Stimulated activated CD4-positive, alpha-beta T cell treated with anti-CD3 and anti-CD28 coated beads, TNF-alpha, amount 100 ng/mL, for 48 hours (primary cell): ENCODE results near the gene UBE2I.
"Not testable (repeated sequence)": the region's sequence is repeated elsewhere in the genome, so short reads cannot be mapped to it uniquely, and the experiment has no call there.

Experiments
- DNase-seq, 3 donors: peaks; one replicate each; pipeline ENCODE4 v3.0.0-alpha.2; 2020; ENCODE audit warnings: low read depth in 3 of 3

Gene UBE2I

GRCh38 chr16:1313721-1314369, 4.4 kb downstream of the UBE2I start:
- DNase-seq, result no peak

DNA sequence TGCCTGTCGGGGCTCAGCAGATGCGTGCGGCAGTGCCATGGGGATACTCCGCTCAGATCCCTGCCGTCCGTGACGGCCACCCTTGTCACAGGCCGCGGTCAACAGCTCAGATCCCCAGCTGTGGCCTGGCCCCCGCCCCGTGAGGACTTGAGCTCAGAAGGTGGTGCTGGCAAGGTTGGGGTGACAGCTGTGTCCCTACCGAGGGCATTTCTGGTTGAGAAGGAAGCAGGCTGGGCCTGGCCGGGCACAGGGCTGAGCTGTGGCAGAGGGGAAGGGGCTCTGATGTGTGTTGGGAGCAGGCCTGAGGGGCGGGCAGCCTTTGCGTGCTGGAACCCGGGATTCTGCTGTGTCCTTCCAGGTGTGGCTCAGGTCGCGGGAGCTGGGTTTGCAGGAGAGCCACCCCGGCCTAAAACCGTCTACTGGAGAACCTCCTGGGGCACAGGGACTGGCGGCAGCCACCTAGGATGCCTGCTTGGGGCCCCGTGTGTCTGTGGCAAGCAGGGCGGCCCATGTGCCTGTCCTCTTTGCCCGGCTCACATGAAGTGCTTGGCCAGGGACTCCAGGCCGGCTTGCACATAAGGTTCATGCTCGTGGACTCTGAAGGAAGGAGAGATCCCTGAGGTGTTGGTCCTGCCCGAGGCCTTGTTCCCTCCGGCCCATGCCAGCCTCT, 5.1 kb downstream of the UBE2I start:
- no peak for DNase-seq

GRCh38 chr16:1315081-1316032, 5.9 kb downstream of the UBE2I start:
- no peak for DNase-seq

- no peak for DNase-seq
Observed at GRCh38 chr16:1316033-1316405, 6.6 kb downstream of the UBE2I start.

- no peak for DNase-seq
Observed at GRCh38 chr16:1317479-1318267, 8.2 kb downstream of the UBE2I start.

GRCh38 chr16:1318268-1318545, 8.8 kb downstream of the UBE2I start:
- no peak for DNase-seq

GRCh38 chr16:1319041-1319440, 9.6 kb downstream of the UBE2I start:
- no peak for DNase-seq

DNA sequence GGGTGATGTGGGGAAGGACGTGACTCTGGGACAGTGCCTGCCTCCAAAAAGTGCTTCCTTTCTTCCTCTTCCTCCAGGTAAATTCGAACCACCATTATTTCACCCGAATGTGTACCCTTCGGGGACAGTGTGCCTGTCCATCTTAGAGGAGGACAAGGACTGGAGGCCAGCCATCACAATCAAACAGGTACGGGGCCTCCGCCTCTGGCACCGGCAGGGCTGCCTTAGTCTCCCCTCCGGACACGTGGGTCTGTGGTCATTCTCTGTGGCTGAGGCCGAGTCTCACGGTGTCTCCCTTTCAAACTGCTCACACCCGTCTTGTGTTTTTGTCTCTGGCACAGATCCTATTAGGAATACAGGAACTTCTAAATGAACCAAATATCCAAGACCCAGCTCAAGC, 10.7 kb downstream of the UBE2I start:
- DNase-seq, result no peak

GRCh38 chr16:1320658-1321240, 11.3 kb downstream of the UBE2I start:
- no peak for DNase-seq

DNA sequence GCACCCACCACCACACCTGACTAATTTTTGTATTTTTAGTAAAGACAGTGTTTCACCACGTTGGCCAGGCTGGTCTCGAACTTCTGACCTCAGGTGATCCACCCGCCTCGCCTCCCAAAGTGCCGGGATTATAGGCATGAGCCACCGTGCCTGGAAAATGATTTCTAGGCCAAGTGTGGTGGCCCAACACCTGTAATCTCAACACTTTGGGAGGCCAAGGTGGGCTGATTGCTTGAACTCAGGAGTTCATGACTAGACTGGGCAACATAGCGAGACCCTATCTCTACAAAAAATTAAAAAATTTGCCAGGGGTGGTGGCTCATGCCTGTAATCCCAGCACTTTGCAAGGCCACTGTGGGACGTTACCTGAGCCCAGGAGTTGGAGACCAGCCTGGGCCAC, 13.0 kb downstream of the UBE2I start:
- DNase-seq, result no peak

DNA sequence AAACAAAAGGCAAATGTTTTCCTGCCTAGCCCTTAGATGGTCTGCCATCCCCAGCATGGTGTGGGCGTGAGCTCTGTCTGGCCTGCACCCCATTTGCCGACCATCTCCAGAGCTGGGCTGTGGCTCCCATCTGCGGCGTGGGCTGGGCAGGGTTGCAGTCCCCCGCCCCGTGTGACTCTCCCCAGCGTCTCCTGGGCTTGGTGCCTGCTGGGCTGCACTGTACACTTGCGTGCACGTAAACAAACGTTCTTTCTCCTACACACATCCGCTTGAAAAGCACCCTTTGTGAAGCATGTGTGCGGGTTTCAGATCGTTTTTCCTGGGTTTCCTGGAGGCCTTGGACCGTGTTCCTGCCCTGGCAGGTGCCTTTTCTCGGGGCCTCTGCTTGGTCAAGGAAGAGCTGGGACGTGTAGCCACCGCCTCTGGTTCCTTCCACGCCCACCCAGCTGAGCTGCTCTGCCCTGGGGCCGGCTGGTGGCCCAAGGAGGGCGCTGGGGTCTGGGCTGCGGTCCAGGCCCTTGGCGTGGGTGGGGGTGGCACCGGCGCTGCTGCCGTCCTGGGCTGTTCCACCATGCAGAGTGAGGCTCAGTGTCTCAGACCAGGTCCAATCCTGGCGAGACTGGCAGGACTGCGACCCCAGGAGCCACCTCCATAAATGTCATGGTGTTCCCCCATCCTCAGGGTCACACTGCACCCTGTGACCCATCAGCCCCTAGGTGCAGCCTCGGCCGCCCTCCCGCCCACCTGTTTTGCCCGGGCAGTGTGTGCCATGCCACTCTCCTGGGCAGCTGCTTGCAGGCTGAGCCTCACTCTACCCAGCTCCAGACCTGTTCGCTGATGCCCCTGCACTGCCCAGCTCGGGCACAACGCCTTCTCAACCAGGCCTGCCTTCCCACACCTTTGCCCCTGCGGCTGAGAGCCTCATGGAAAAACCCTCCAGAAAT, 14.1 kb downstream of the UBE2I start:
- no peak for DNase-seq

- no peak for DNase-seq
Observed at GRCh38 chr16:1324286-1324826, 14.9 kb downstream of the UBE2I start.

DNA sequence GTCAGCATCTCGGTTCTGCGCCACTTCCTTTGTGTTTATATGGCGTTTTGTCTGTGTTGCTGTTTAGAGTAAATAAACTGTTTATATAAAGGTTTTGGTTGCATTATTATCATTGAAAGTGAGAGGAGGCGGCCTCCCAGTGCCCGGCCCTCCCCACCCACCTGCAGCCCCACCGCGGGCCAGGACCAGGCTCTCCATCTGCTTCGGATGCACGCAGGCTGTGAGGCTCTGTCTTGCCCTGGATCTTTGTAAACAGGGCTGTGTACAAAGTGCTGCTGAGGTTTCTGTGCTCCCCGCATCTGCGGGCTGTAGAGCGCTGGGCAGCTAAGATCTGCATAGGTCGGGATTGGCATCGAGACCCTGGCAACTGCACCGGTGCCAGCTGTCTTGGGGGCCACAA, 15.8 kb downstream of the UBE2I start:
- no peak for DNase-seq

DNA sequence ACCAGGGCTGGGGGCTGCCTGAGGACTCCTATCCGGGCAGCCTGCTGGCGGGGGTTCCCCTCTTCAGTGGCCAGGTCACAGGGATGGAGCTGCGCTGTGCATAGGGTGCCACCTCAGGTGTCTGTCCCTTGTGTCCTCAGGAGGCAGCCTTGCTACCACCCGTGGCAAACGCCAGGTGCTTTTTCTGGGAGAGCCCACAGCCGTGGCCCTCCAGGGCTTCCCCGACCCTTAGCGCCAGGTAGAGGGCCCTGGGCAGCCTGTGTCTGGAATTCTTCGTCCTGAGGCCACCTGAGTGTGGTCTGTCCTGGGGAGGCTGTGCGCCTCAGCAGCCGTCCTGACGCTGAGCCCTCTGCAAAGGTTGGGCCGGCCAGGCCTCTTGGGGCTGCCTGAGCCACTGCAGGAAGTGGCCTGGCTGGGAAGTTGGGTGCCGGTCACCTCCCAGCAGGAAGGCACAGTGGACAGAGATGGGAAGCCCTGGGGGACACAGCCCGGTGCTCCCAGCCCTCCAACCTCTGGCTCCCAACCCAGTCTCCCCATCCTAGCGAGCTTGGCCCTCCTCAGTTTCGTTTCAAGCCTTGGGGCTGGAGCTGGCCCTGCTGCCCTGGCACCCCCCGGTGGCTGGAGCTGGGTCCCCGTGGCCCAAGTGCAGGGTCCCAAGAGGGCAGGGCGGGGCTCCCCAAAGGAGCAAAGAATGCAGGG, 16.4 kb downstream of the UBE2I start:
- DNase-seq, result no peak

DNA sequence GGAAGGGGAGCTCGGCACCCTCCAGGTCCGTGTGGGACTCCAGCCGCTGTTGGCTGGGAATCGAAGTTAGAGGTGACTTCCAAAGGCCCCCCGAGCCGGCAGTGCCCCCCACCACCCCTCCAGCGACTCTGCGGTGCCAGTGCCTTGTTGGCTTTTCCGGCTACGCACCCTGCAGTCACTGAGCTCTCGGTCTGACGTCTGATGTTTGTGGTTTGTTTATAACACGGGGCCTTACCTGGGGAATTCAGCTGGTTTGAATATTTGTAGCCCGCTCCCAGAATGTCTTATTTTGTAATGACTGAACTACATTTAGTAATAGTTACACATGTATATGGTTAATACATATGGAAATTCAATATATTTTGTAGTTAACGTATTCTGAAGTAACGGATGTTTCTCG, 17.0 kb downstream of the UBE2I start:
- no peak for DNase-seq

DNA sequence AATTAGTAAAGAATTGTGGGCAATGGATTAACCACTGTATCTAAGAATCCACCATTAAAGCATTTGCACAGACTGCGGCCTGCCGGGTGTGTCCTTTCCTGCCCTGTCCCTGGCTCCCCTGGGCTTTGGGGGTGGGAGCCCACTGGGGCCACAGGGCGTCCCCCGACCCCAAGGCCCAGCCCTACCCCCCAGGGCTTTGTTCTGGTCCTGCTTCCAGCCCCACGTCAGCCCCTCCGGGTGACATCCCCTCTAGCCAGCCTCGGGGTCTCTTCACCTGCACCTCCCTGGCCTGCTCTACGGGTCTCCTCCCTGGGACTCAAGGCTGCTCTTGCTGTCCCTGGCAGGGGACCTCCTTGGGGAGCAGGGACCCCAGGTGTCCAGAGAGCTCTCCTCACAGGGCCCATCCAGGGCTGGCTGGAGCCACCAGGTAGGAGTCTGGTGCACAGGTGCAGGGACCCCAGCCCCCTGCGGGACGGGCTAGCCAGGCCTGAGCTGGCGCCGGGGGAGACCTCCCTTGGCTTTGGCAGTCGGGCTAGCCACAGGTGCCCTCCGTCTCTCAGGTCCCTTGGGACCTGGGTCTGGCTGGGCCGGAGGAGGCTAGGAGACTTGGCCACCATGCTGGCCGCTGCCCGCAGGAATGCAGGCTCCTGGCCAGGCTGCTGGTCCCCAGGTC, 17.6 kb downstream of the UBE2I start:
- no peak for DNase-seq

DNA sequence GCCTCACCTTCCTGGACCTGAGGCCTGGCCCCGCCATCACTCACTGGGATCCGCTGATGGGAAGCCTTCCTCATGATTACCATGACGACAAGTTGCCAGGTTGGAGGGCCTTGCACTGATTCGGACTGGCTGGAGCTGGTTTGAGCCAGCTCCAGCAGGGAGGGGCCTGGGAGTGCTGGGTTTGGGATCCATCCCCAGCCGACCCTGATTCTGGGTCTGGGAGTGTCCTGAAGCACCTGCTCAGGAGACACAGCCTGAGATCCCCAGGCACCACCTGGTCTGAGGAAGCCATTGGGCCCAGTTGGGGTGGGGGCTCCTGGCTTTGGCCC, 18.1 kb downstream of the UBE2I start:
- no peak for DNase-seq

GRCh38 chr16:1328136-1328535, 18.7 kb downstream of the UBE2I start:
- DNase-seq, result not testable (repeated sequence)

DNA sequence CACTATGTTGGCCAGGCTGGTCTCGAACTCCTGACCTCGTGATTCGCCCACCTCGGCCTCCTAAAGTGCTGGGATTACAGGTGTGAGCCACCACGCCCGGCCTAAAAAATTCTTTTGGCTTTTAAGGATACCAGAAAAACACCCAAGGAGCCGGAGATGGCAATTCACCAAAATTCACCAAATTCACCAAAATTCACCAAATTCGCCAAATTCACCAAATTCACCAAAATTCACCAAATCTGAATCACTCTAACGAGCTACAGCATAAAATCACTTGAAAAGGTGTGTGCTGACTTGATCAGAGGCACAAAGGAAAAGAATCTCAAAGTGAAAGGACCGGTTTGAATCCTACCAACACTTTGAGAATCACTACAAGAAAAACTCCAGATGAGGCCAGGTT, 19.5 kb downstream of the UBE2I start:
- DNase-seq, result not testable (repeated sequence)
